ENCODE data around the gene FBXO11.
"Not testable (repeated sequence)": the region's sequence is repeated elsewhere in the genome, so short reads cannot be mapped to it uniquely, and the experiment has no call there.

DNA sequence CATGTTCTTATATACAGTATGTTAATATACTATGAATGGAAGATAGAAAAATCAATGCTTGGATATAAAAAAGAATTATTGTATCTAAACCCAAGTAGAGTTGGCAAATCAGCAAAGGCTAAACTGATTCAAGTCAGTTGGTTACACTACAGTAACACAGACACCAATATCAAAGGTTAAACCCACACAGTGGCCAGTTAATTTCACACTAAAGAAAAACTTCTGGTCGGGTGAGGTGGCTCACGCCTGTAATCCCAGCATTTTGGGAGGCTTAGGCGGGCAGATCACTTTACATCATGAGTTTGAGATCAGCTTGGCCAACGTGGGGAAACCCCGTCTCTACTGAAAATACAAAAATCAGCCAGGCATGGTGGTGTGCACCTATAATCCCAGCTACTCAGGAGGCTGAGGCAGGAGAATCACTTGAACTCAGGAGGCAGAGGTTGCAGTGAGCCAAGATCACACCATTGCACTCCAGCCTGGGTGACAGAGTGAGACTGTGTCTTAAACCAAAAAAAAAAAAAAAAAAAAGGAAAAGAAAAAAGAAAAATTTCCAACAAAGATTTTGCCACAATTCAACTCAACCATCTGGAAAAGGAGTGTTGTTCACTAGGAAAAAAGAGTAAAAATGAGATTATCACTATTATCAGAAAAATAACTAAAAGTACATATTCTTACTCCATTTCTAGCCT is 9.0 kb downstream of the FBXO11 start:
- TF ChIP-seq, protein P1, sequence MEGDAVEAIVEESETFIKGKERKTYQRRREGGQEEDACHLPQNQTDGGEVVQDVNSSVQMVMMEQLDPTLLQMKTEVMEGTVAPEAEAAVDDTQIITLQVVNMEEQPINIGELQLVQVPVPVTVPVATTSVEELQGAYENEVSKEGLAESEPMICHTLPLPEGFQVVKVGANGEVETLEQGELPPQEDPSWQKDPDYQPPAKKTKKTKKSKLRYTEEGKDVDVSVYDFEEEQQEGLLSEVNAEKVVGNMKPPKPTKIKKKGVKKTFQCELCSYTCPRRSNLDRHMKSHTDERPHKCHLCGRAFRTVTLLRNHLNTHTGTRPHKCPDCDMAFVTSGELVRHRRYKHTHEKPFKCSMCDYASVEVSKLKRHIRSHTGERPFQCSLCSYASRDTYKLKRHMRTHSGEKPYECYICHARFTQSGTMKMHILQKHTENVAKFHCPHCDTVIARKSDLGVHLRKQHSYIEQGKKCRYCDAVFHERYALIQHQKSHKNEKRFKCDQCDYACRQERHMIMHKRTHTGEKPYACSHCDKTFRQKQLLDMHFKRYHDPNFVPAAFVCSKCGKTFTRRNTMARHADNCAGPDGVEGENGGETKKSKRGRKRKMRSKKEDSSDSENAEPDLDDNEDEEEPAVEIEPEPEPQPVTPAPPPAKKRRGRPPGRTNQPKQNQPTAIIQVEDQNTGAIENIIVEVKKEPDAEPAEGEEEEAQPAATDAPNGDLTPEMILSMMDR (IDR thresholded peaks at IDR 0.05), result not testable (repeated sequence)
- TF ChIP-seq EP300, POLR2A (IDR thresholded peaks at IDR 0.05): not testable (repeated sequence)

Measured in tibial nerve (tissue), 4 donors.